Fibroblast of lung (primary cell): Measurements from ENCODE around the gene TMEM132C. TPM values are rescaled to one million over a fixed set of nuclear protein-coding genes. Genes with fewer than 3 reads are reported as not detected.

Experiments used
- DNase-seq, 2 donors: peaks; one replicate each; pipeline versions ENCODE4 v3.0.0 to v3.0.0-alpha.2; 2010; ENCODE audit warnings: low read depth in 2 of 2
- H2AFZ ChIP-seq: 2 replicates; pipeline ENCODE4 v1.5.1; 2012; ENCODE audit warnings: low read length, control low read depth, inconsistent platforms
- H3K27ac ChIP-seq: 2 replicates; pipeline ENCODE4 v1.5.1; 2011; ENCODE audit warnings: low read length, control low read depth; ENCODE audit not compliant: insufficient read depth
- H3K27me3 ChIP-seq: 2 replicates; pipeline ENCODE4 v1.5.1; 2011; ENCODE audit warnings: mild to moderate bottlenecking, low read length; ENCODE audit not compliant: control insufficient read depth, insufficient read depth
- H3K36me3 ChIP-seq: 2 replicates; pipeline ENCODE4 v1.5.1; 2011; ENCODE audit warnings: low read length; ENCODE audit not compliant: control insufficient read depth, insufficient read depth
- H3K4me1 ChIP-seq: 2 replicates; pipeline ENCODE4 v1.5.1; 2011; ENCODE audit warnings: low read length; ENCODE audit not compliant: control insufficient read depth, insufficient read depth; ENCODE audit errors: extremely low read depth
- H3K4me2 ChIP-seq: 2 replicates; pipeline ENCODE4 v1.5.1; 2011; ENCODE audit warnings: low read length, control low read depth; ENCODE audit not compliant: insufficient read depth; ENCODE audit errors: extremely low read depth
- H3K4me3 ChIP-seq, 4 experiments: fragments of 200-600 bp in 1 of 4; sonication (generic) in 1 of 4; replicated peaks in 1 of 4; 2 replicates each; pipeline ENCODE4 v1.5.1; 2011 to 2016; ENCODE audit warnings: low read length in 4 of 4, low read depth in 3 of 4, mild to moderate bottlenecking in 3 of 4, control low read depth in 2 of 4, inconsistent platforms in 1 of 4, mixed read lengths in 1 of 4; ENCODE audit not compliant: insufficient read depth in 1 of 4; ENCODE audit errors: control extremely low read depth in 1 of 4
- H3K79me2 ChIP-seq: 2 replicates; pipeline ENCODE4 v1.5.1; 2012; ENCODE audit warnings: mild to moderate bottlenecking, low read length, inconsistent platforms; ENCODE audit not compliant: control insufficient read depth, insufficient read depth
- H3K9ac ChIP-seq: 2 replicates; pipeline ENCODE4 v1.5.1; 2011; ENCODE audit warnings: mild to moderate bottlenecking, low read length, control low read depth; ENCODE audit not compliant: insufficient read depth
- H3K9me3 ChIP-seq: 2 replicates; pipeline ENCODE4 v1.5.1; 2012; ENCODE audit warnings: low read depth, low read length; ENCODE audit not compliant: control insufficient read depth, insufficient read depth
- H4K20me1 ChIP-seq: 2 replicates; pipeline ENCODE4 v1.5.1; 2011; ENCODE audit warnings: low read length; ENCODE audit not compliant: control insufficient read depth, insufficient read depth; ENCODE audit errors: extremely low read depth
- CTCF ChIP-seq, 2 donors: IDR thresholded peaks in 1 of 2; conservative IDR thresholded peaks in 1 of 2; 1 replicate in 1 of 2; 2 replicates in 1 of 2; pipeline ENCODE4 v1.5.1; 2011 to 2012; ENCODE audit warnings: low read length in 2 of 2, control low read depth in 1 of 2, inconsistent platforms in 1 of 2, low read depth in 1 of 2, mild to moderate bottlenecking in 1 of 2
- EZH2 ChIP-seq: IDR thresholded peaks from 2 replicates; pipeline ENCODE4 v1.5.1; 2012; ENCODE audit warnings: low read length, control low read depth, mild to moderate bottlenecking; ENCODE audit errors: missing control alignments
- polyA plus RNA-seq, 2 donors: library from polyadenylated mRNA; depleted of rRNA in 1 of 2; stranded (reverse) in 1 of 2; unstranded in 1 of 2; fragments of >200 nt; gene quantifications; 2 replicates each; pipeline ENCODE4 v1.2.1, GENCODE V29; 2011 to 2012; ENCODE audit warnings: missing spikeins in 1 of 2
- total RNA-seq: library from RNA; depleted of rRNA; stranded (reverse); fragments of >200 nt; gene quantifications from 2 replicates; pipeline ENCODE4 v1.2.1, GENCODE V29; 2014

The TMEM132C gene
- total and polyA plus RNA-seq, 2 donors (not counting 1 experiment from before 2014, with no cell fraction given), result not detected

DNA sequence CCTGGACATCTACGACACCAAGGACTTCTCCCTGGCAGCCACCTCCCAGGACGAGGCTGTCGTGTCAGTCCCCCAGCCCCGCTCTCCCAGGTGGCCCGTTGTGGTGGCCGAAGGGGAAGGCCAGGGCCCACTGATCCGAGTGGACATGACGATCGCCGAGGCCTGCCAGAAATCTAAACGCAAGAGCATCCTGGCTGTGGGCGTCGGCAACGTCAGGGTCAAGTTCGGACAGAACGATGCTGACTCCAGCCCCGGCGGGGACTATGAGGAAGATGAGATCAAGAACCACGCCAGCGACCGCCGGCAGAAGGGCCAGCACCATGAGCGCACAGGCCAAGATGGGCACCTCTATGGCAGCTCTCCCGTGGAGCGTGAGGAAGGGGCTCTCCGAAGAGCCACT, 438.2 kb downstream of the TMEM132C start:
- no peak overlapping the region for H3K4me2 ChIP-seq
- no peaks in the 10 kb centered on the region for H3K79me2 ChIP-seq
- no peaks in the 10 kb centered on the region for H3K9me3 ChIP-seq
- no peak for DNase-seq
- H2AFZ ChIP-seq, result no peak overlapping the region
- no peaks in the 10 kb centered on the region for H3K4me1 ChIP-seq
- no peak overlapping the region for H3K9ac ChIP-seq
- no peaks in the 10 kb centered on the region for H3K36me3 ChIP-seq
- H3K4me3 ChIP-seq, result no peak overlapping the region
- no peaks in the 10 kb centered on the region for H4K20me1 ChIP-seq
- no peaks in the 10 kb centered on the region for H3K27me3 ChIP-seq
- H3K27ac ChIP-seq, result no peak overlapping the region
- TF ChIP-seq EZH2, result no peak

- Histone ChIP-seq H3K27me3 (no peaks in the 10 kb centered on the region), H3K4me1 (no peaks in the 10 kb centered on the region), H3K79me2 (no peaks in the 10 kb centered on the region), H3K4me2 (no peak overlapping the region), H4K20me1 (no peaks in the 10 kb centered on the region), H3K36me3 (no peaks in the 10 kb centered on the region), H3K9ac (no peak overlapping the region), H3K4me3 (no peak overlapping the region), H3K27ac (no peak overlapping the region), H3K9me3 (no peaks in the 10 kb centered on the region), H2AFZ (no peak overlapping the region)
- no peak for TF ChIP-seq CTCF (conservative IDR thresholded peaks at IDR 0.05 in 1 of 2, IDR thresholded peaks at IDR 0.05 in 1 of 2; ENCODE audit: low read depth in 1 of 2, low read length in 2 of 2)
- no peak for TF ChIP-seq EZH2
- DNase-seq, result no peak
These were observed 440.5 kb downstream of the TMEM132C start for GRCh38 chr12:128707488-128707887.

DNA sequence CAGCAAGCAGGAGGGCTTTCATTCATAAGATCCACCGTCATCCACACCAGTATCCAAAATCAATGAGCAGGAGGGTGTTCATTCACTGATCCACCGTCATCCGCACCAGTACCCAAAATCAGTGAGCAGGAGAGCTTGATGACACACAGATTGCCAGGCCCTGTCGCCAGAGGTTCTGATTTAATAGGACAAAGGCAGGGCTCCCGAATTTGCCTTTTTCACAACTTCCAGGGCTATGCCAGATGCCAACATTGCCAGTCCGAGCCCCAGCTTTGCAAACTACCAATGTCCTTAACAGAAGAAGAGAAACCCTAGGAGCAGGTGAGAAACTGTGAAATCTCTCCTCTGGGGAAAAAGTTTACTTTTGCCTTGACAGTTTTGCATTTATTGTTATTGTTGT, 441.8 kb downstream of the TMEM132C start:
- H4K20me1 ChIP-seq, result no peaks in the 10 kb centered on the region
- TF ChIP-seq CTCF (conservative IDR thresholded peaks at IDR 0.05 in 1 of 2, IDR thresholded peaks at IDR 0.05 in 1 of 2; ENCODE audit: low read depth in 1 of 2, low read length in 2 of 2), result no peak
- no peak for TF ChIP-seq EZH2
- H3K4me3 ChIP-seq, result no peak overlapping the region
- no peaks in the 10 kb centered on the region for H3K4me1 ChIP-seq
- no peak overlapping the region for H3K4me2 ChIP-seq
- no peaks in the 10 kb centered on the region for H3K9me3 ChIP-seq
- no peaks in the 10 kb centered on the region for H3K27me3 ChIP-seq
- H3K9ac ChIP-seq, result no peak overlapping the region
- H3K36me3 ChIP-seq, result no peaks in the 10 kb centered on the region
- DNase-seq, result no peak
- H3K27ac ChIP-seq, result no peak overlapping the region
- H2AFZ ChIP-seq, result no peak overlapping the region
- no peaks in the 10 kb centered on the region for H3K79me2 ChIP-seq
